Ovary (tissue), 3 donors: Measurements from ENCODE around the gene ARMC2.

Experiments used
- CTCF ChIP-seq, 3 donors: fragments of 450-650 bp in 2 of 3; fragments of 200-600 bp in 1 of 3; IDR thresholded peaks; one replicate each; pipeline versions ENCODE4 v1.5.1 to v1.8.0; 2016 to 2022; ENCODE audit warnings: antibody characterized with exemption in 3 of 3, mild to moderate bottlenecking in 1 of 3
- EP300 ChIP-seq: sonication (generic); formaldehyde crosslinking; IDR thresholded peaks from one replicate; pipeline ENCODE4 v1.6.1; 2017; ENCODE audit warnings: antibody characterized with exemption
- POLR2A ChIP-seq: fragments of 450-650 bp; IDR thresholded peaks from one replicate; pipeline ENCODE4 v1.6.1; 2017; ENCODE audit warnings: antibody characterized with exemption, mild to moderate bottlenecking, moderate library complexity
- donor health status: DM: no; HTN: no; CAD: no.

- TF ChIP-seq CTCF (IDR thresholded peaks at IDR 0.05), result no peak
- TF ChIP-seq EP300, result no peak
- no peak for TF ChIP-seq POLR2A
Measured at GRCh38 chr6:108921547-108922361, 73.5 kb downstream of the ARMC2 start.
